Heart left ventricle (tissue), 13 donors: ENCODE results near the gene TRIM71.

Experiments used
- CTCF ChIP-seq, 12 donors: fragments of 200-600 bp; sonication (generic) in 4 of 12; IDR thresholded peaks; one replicate each; pipeline versions ENCODE4 v1.5.0 to v1.8.0; 2018 to 2022; ENCODE audit warnings: antibody characterized with exemption in 12 of 12, mild to moderate bottlenecking in 5 of 12
- POLR2A ChIP-seq, 2 donors: fragments of 450-650 bp; IDR thresholded peaks; one replicate each; pipeline ENCODE4 v1.6.1; 2017; ENCODE audit warnings: antibody characterized with exemption in 2 of 2, mild to moderate bottlenecking in 2 of 2, moderate library complexity in 2 of 2
- donor health status: ischemic (EF 13 %, LVEDD 7.1; RV severe dilation, severe dysfunction).
- donor health status: DM: no; HTN: yes; CAD: no.
- donor health status: DM: no; HTN: no; CAD: no.
- donor health status: ischemic (EF 25% LVEDD 6.9; RV normal size, moderate dysfunction).
- donor health status: ischemic (EF 25% LVEDD 5.7; RV mildly dilated, moderate dysfunction).
- donor health status: ischemic (EF 35%, LVEDD 5.7; RV mildly dilated, moderate dysfunction).
- donor health status: nonischemic (EF 11% LVEDD 7.7; RV severe dilation, severe dysfunction).
- donor health status: DM: yes; HTN: yes; CAD: no.
- donor health status: PGD.
- donor health status: ischemic (EF 29% LVEDD 5.4; RV normal size, mild dysfunction).
- donor health status: nonischemic (EF 23%, LVEDD 6.1; RV moderate dilation, normal function).

GRCh38 chr3:32852146-32852545 lies 34.3 kb downstream of the TRIM71 start:
- TF ChIP-seq CTCF (IDR thresholded peaks at IDR 0.05) (no peak), POLR2A (IDR thresholded peaks at IDR 0.05) (no peak)
